A673 (cell line): Measurements from ENCODE around the gene SERTAD2. TPM values are rescaled to one million over a fixed set of nuclear protein-coding genes. Genes with fewer than 3 reads are reported as not detected.

Source experiments
- BruUV-seq: library from RNA; stranded (reverse); fragments of 400-500 nt; replicated peaks from 2 replicates; lab custom pipeline; 2021; lab: Mats Ljungman, UMichigan
- CTCF ChIA-PET: fragments of 300-600 bp; sonication (Branson Sonifier 250); formaldehyde crosslinking; loops from one replicate; lab custom pipeline; 2022; ENCODE audit warnings: antibody characterized with exemption; lab: Charles Lee
- POLR2A ChIA-PET: fragments of 300-600 bp; sonication (Branson Sonifier 250); formaldehyde crosslinking; loops from one replicate; lab custom pipeline; 2022; ENCODE audit warnings: antibody characterized with exemption; ENCODE audit not compliant: low non-redundant PET; lab: Charles Lee
- DNase-seq: peaks from one replicate; pipeline ENCODE4 v3.0.0-alpha.2; 2015; ENCODE audit warnings: low spot score
- H3K27ac ChIP-seq: fragments of 200-600 bp; sonication (generic); 2 replicates; pipeline ENCODE4 v1.5.1; 2016; ENCODE audit warnings: mixed run types, low read depth, mild to moderate bottlenecking, mixed read lengths, antibody characterized with exemption, low read length; ENCODE audit not compliant: poor library complexity, severe bottlenecking
- H3K27me3 ChIP-seq: fragments of 200-600 bp; sonication (generic); replicated peaks from 2 replicates; pipeline ENCODE4 v1.6.1; 2017; ENCODE audit warnings: mixed run types, low read depth, mild to moderate bottlenecking, mixed read lengths, antibody characterized with exemption, low read length; ENCODE audit not compliant: insufficient read depth, poor library complexity
- H3K36me3 ChIP-seq: fragments of 200-600 bp; sonication (generic); 2 replicates; pipeline ENCODE4 v1.6.1; 2016; ENCODE audit warnings: mixed run types, mild to moderate bottlenecking, mixed read lengths, antibody characterized with exemption, low read length; ENCODE audit not compliant: insufficient read depth, poor library complexity, severe bottlenecking
- H3K4me1 ChIP-seq: fragments of 200-600 bp; sonication (generic); 2 replicates; pipeline ENCODE4 v1.6.1; 2017; ENCODE audit warnings: mixed run types, mild to moderate bottlenecking, mixed read lengths, antibody characterized with exemption, low read length; ENCODE audit not compliant: insufficient read depth, poor library complexity, severe bottlenecking
- H3K4me3 ChIP-seq: fragments of 200-600 bp; sonication (generic); 2 replicates; pipeline ENCODE4 v1.5.1; 2016; ENCODE audit warnings: low read depth, mixed run types, mild to moderate bottlenecking, mixed read lengths, low read length; ENCODE audit not compliant: poor library complexity, severe bottlenecking
- H3K9me3 ChIP-seq: fragments of 200-600 bp; sonication (generic); 2 replicates; pipeline ENCODE4 v1.6.1; 2016; ENCODE audit warnings: mixed run types, low read depth, mild to moderate bottlenecking, mixed read lengths, antibody characterized with exemption, low read length; ENCODE audit not compliant: poor library complexity, severe bottlenecking
- EZH2 ChIP-seq: fragments of 200-600 bp; sonication (generic); IDR thresholded peaks from 2 replicates; pipeline ENCODE4 v1.6.1; 2017; ENCODE audit warnings: borderline replicate concordance, low read depth, mild to moderate bottlenecking, mixed read lengths, antibody characterized with exemption, low read length; ENCODE audit not compliant: poor library complexity, severe bottlenecking
- intact Hi-C: fragments of 100-400 bp; cut with micrococcal nuclease; formaldehyde crosslinking; loops from one replicate; pipeline ENCODE4 v1.10.0; 2022; ENCODE audit not compliant: unreplicated experiment
- total RNA-seq: library from RNA; stranded (reverse); gene quantifications from 2 replicates; pipeline ENCODE4 v1.2.3, GENCODE V29; 2021
- TF ChIP-seq, protein P1 (sequence below): fragments of 300-800, 200-600 bp; sonication (generic); conservative IDR thresholded peaks from 2 replicates; pipeline ENCODE4 v1.5.1; 2017; ENCODE audit warnings: low read depth, mild to moderate bottlenecking, antibody characterized with exemption, low read length, moderate library complexity, mixed read lengths

SERTAD2 gene
- total RNA-seq, 1 experiment from 2014 or later = 22.2 TPM

DNA sequence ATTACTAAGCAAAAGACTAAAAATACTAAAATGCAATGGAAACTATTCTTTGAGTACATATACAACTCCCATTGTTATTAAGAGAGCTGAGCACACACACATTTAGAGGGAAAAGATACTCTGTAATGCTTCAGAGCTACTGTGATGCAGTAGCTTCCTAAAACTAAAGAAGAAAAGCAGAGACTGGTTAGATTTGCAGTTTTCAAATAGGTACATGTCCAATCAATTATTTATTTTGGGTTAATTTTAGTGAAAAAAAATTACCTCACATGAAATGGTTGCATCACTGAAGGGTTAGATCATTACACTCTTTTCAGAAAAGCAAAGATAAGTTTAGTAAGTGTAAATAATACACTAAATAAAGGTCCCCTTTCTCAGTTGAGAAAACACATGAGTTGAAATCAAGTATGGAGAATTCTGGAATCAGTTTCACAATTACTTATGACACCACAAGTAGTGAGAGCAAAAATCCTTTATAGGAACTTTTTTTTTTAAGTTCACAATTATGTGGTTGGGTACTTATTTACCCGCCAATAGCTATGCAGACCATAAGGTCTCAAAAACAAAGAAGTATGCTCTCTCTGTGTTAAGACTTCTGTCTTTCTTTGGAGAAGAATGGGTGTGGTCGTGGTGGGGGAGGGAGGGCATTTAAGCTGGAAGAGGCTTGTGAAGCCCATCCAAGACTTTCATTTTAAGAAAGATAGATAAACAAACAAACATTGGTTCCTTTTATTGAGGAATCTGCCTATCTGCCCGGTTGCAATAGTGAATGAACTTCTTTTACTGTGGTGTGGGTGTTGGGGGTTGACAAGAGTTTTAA, 25.3 kb upstream of the SERTAD2 start:
- intact Hi-C loops = no loop called here
- ChIA-PET CTCF (interaction anchor here (0.6 kb wide), 1 partner anchor 239 kb away, joined by 5 read pairs; no protein-coding TSS in a partner anchor), POLR2A (no interaction called here)
- Histone ChIP-seq H3K4me1 (no peaks in the 10 kb centered on the region), H3K36me3 (no peaks in the 10 kb centered on the region), H3K27me3 (no peaks in the 10 kb centered on the region), H3K27ac (no peak overlapping the region), H3K9me3 (no peaks in the 10 kb centered on the region), H3K4me3 (no peak overlapping the region)
- BruUV-seq = no TSS peak
- no peak for TF ChIP-seq EZH2
- TF ChIP-seq, protein P1, sequence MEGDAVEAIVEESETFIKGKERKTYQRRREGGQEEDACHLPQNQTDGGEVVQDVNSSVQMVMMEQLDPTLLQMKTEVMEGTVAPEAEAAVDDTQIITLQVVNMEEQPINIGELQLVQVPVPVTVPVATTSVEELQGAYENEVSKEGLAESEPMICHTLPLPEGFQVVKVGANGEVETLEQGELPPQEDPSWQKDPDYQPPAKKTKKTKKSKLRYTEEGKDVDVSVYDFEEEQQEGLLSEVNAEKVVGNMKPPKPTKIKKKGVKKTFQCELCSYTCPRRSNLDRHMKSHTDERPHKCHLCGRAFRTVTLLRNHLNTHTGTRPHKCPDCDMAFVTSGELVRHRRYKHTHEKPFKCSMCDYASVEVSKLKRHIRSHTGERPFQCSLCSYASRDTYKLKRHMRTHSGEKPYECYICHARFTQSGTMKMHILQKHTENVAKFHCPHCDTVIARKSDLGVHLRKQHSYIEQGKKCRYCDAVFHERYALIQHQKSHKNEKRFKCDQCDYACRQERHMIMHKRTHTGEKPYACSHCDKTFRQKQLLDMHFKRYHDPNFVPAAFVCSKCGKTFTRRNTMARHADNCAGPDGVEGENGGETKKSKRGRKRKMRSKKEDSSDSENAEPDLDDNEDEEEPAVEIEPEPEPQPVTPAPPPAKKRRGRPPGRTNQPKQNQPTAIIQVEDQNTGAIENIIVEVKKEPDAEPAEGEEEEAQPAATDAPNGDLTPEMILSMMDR = no peak
- DNase-seq = no peak

GRCh38 chr2:64677530-64677929, 23.8 kb upstream of the SERTAD2 start:
- Histone ChIP-seq H3K9me3 (no peaks in the 10 kb centered on the region), H3K27me3 (no peaks in the 10 kb centered on the region), H3K27ac (no peak overlapping the region), H3K4me3 (no peak overlapping the region), H3K4me1 (no peaks in the 10 kb centered on the region), H3K36me3 (no peaks in the 10 kb centered on the region)
- intact Hi-C loops = no loop called here
- no peak for TF ChIP-seq EZH2
- DNase-seq = no peak
- BruUV-seq = no TSS peak
- POLR2A ChIA-PET = interaction anchor here (0.7 kb wide), 1 partner anchor 33 kb away, joined by 8 read pairs; no protein-coding TSS in a partner anchor
- CTCF ChIA-PET = no interaction called here

- TF ChIP-seq EZH2 = no peak
- TF ChIP-seq, protein P1 = no peak
- Histone ChIP-seq H3K27me3 (no peaks in the 10 kb centered on the region), H3K27ac (no peak overlapping the region), H3K4me3 (no peak overlapping the region), H3K36me3 (no peaks in the 10 kb centered on the region), H3K9me3 (no peaks in the 10 kb centered on the region), H3K4me1 (no peaks in the 10 kb centered on the region)
- ChIA-PET CTCF (interaction anchor here (1.0 kb wide), 1 partner anchor 29 kb away, joined by 4 read pairs; no protein-coding TSS in a partner anchor), POLR2A (no interaction called here)
- DNase-seq = no peak
- BruUV-seq = no TSS peak
- intact Hi-C loops = no loop called here
Measured at GRCh38 chr2:64675860-64676259, 22.1 kb upstream of the SERTAD2 start.

- POLR2A ChIA-PET = no interaction called here
- TF ChIP-seq, protein P1 = no peak
- no TSS peak for BruUV-seq
Measured at GRCh38 chr2:64672708-64673107, 19.0 kb upstream of the SERTAD2 start.

More at GRCh38 chr2:64672708-64673107, 19.0 kb upstream of the SERTAD2 start:
- no peaks in the 10 kb centered on the region for H3K27me3 ChIP-seq
- H3K27ac ChIP-seq = no peak overlapping the region
- intact Hi-C loops = no loop called here
- CTCF ChIA-PET = no interaction called here
- H3K4me3 ChIP-seq = no peak overlapping the region
- no peaks in the 10 kb centered on the region for H3K4me1 ChIP-seq
- H3K9me3 ChIP-seq = no peaks in the 10 kb centered on the region
- DNase-seq = no peak
- no peaks in the 10 kb centered on the region for H3K36me3 ChIP-seq
